Testis (tissue), 3 donors: ENCODE measurements around the gene DCT. TPM values are rescaled to one million over a fixed set of nuclear protein-coding genes. Genes with fewer than 3 reads are reported as not detected.

Experiments
- DNase-seq: peaks from one replicate; pipeline ENCODE4 v3.0.0-alpha.2; 2019
- H3K27ac ChIP-seq, 2 donors: fragments of 200-600 bp; sonication (generic); one replicate each; pipeline ENCODE4 v1.5.1; 2019
- H3K27me3 ChIP-seq: fragments of 200-600 bp; sonication (generic); one replicate; pipeline ENCODE4 v1.5.1; 2019
- H3K36me3 ChIP-seq: fragments of 200-600 bp; sonication (generic); one replicate; pipeline ENCODE4 v1.5.1; 2017; ENCODE audit warnings: low read depth; ENCODE audit errors: missing control alignments
- H3K4me1 ChIP-seq: fragments of 200-600 bp; sonication (generic); one replicate; pipeline ENCODE4 v1.5.1; 2019
- H3K4me3 ChIP-seq, 2 donors: fragments of 200-600 bp; sonication (generic); one replicate each; pipeline ENCODE4 v1.5.1; 2017 to 2019
- H3K9me3 ChIP-seq: fragments of 200-600 bp; sonication (generic); one replicate; pipeline ENCODE4 v1.5.1; 2017
- POLR2A ChIP-seq: fragments of 450-650 bp; IDR thresholded peaks from one replicate; pipeline ENCODE4 v1.6.1; 2017; ENCODE audit warnings: antibody characterized with exemption, mild to moderate bottlenecking, moderate library complexity
- WGBS, 2 donors: methylation state at CpG; one replicate each; pipeline ENCODE4 v1.1.5; 2018; 5-methylcytosine and 5-hydroxymethylcytosine counted together
- intact Hi-C: fragments of 100-400 bp; cut with DNase I; formaldehyde crosslinking; loops from one replicate; pipeline ENCODE4 v1.15.1; 2023; ENCODE audit warnings: low total_unique reads
- polyA plus RNA-seq: library from polyadenylated mRNA; stranded (reverse); fragments of 350-450 nt; fragmentation: Illumina TruSeq; extraction: RNeasy Lipid Tissue Mini Kit (QIAGEN cat#74804); gene quantifications from one replicate; pipeline ENCODE4 v1.2.3, GENCODE V29; 2014; ENCODE audit warnings: low read depth, low replicate concordance; ENCODE audit not compliant: insufficient read depth
- total RNA-seq, 2 donors: library from RNA; depleted of rRNA; stranded (reverse); fragments of >200 nt; gene quantifications; one replicate each; pipeline ENCODE4 v1.2.3, GENCODE V29; 2016
- TF ChIP-seq, protein P1 (sequence below), 3 experiments: fragments of 450-650 bp in 2 of 3; fragments of 200-600 bp in 1 of 3; sonication (generic) in 1 of 3; IDR thresholded peaks; one replicate each; pipeline ENCODE4 v1.5.1; 2016 to 2019; ENCODE audit warnings: antibody characterized with exemption in 3 of 3, mild to moderate bottlenecking in 2 of 3, moderate library complexity in 1 of 3

Gene DCT
- total and polyA plus RNA-seq, 3 donors from 2014 or later, result 2.1 to 2.9 (median 2.7) TPM

DNA sequence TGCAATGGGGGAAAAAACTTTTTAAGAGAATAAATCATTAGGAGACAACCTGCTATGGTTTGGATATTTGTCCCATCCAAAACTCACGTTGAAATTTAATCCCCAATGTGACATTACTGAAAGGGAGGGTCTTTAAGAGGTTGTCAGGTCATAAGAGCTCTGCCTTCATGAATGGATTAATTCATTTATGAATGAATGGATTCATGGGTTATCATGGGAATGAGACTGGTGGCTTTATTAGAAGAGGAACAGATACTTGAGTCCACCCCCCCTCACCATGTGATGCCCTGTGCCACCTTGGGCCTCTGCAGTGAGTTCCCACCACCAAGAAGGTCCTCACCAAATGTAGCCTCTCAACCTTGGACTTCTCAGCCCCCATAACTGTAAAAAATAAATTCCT lies 37.0 kb upstream of the DCT start:
- Histone ChIP-seq H3K4me1 (no peaks in the 10 kb centered on the region), H3K9me3 (no peaks in the 10 kb centered on the region), H3K27ac (no peak overlapping the region), H3K27me3 (no peaks in the 10 kb centered on the region), H3K36me3 (no peaks in the 10 kb centered on the region), H3K4me3 (no peak overlapping the region)
- no peak for DNase-seq
- intact Hi-C loops, result no loop called here
- 67 to 82% methylated on average over 1 of the region's 1 CpG for WGBS, 2 donors
- TF ChIP-seq POLR2A, result no peak
- TF ChIP-seq, protein P1, sequence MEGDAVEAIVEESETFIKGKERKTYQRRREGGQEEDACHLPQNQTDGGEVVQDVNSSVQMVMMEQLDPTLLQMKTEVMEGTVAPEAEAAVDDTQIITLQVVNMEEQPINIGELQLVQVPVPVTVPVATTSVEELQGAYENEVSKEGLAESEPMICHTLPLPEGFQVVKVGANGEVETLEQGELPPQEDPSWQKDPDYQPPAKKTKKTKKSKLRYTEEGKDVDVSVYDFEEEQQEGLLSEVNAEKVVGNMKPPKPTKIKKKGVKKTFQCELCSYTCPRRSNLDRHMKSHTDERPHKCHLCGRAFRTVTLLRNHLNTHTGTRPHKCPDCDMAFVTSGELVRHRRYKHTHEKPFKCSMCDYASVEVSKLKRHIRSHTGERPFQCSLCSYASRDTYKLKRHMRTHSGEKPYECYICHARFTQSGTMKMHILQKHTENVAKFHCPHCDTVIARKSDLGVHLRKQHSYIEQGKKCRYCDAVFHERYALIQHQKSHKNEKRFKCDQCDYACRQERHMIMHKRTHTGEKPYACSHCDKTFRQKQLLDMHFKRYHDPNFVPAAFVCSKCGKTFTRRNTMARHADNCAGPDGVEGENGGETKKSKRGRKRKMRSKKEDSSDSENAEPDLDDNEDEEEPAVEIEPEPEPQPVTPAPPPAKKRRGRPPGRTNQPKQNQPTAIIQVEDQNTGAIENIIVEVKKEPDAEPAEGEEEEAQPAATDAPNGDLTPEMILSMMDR (IDR thresholded peaks at IDR 0.05), result no peak

DNA sequence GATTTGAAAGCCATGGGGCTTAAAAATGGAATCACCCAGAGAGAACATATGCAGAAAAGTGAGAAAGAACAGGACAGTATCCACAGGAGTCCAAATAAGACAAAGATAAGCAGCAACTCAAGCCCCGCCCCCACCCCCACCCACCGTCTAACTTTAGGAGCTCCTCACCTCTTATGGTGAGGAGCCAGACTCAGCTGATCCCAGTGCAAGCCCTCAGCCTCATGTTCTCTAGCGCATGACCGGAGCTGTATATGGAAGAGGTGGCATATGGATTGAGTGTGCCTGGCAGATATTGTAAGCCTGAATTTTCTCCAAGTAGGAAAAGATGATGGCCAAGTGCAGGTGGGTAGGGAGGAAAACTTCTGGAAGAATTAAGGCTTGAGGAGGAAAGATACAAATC lies 36.4 kb upstream of the DCT start:
- intact Hi-C loops, result no loop called here
- Histone ChIP-seq H3K9me3 (no peaks in the 10 kb centered on the region), H3K27ac (no peak overlapping the region), H3K4me3 (no peak overlapping the region), H3K27me3 (no peaks in the 10 kb centered on the region), H3K4me1 (no peaks in the 10 kb centered on the region), H3K36me3 (no peaks in the 10 kb centered on the region)
- TF ChIP-seq, protein P1 (IDR thresholded peaks at IDR 0.05), result no peak
- TF ChIP-seq POLR2A, result no peak
- no peak for DNase-seq
- 79 to 92% methylated on average over 4 of the region's 4 CpGs for WGBS, 2 donors

DNA sequence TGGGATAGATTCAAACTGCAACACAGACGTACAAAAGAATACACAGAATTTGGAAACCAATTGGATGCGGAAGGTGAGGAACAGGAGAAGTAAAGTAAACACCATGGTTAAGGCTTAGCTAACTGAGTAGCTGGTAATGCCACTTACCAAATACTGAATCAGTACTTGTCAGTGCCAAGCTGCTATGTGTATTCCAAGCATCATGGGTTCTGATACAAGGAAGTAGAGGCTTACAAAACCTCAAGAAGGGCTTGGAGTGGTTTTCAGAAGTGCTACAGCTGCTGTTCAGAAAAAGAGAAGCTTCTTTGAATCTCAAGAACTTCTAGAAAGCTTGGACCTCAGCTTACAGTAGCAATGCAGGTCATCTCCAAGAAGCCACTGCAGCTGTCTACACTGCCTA lies 35.9 kb upstream of the DCT start:
- intact Hi-C loops, result no loop called here
- TF ChIP-seq, protein P1 (IDR thresholded peaks at IDR 0.05), result no peak
- TF ChIP-seq POLR2A, result no peak
- Histone ChIP-seq H3K4me3 (no peak overlapping the region), H3K27me3 (no peaks in the 10 kb centered on the region), H3K36me3 (no peaks in the 10 kb centered on the region), H3K9me3 (no peaks in the 10 kb centered on the region), H3K27ac (no peak overlapping the region), H3K4me1 (no peaks in the 10 kb centered on the region)
- DNase-seq, result no peak
- 85 to 87% methylated on average over 2 of the region's 2 CpGs for WGBS, 2 donors

DNA sequence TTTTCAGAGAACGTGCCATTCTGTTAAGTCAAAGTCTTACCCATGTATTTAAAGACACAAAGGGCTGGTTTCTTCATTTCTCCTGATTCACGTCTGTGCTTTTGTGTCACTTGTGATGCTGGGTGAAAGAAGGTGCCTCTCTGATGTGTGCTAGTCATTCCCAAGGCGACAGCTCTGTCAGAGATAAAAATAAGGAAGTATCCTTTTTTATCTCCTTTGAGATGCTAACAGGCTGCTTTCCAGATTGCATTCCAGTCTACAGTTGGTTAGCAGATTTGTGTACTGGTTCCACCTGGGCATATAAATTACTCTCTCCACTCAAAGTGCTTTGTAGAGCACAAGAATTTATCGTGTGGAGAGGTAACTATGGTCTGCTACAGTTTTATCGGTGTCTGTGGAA lies 33.5 kb upstream of the DCT start:
- Histone ChIP-seq H3K27me3 (no peaks in the 10 kb centered on the region), H3K4me1 (no peaks in the 10 kb centered on the region), H3K9me3 (no peaks in the 10 kb centered on the region), H3K4me3 (no peak overlapping the region), H3K27ac (no peak overlapping the region), H3K36me3 (no peaks in the 10 kb centered on the region)
- WGBS, 2 donors, result 44 to 60% methylated on average over 5 of the region's 5 CpGs
- no peak for DNase-seq
- intact Hi-C loops, result no loop called here
- TF ChIP-seq, protein P1 (IDR thresholded peaks at IDR 0.05), result no peak
- no peak for TF ChIP-seq POLR2A

DNA sequence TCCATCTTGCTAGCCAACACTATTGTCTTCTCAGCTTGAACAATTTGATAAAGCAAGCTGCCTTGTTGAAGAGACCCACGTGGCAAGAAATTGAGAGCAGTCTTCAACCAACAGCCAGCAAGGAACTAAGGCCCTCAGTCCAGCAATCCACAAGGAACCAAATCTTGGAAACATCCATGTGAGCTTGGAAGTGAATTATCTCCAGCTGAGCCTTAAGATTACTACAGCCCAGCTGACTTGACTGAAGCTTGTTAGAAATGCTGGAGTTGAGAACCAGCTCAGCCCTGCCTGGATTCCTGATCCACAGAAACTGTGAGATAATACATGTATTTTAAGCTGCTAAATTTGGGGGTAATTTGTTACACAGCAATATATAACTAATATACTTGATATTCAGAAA lies 26.2 kb upstream of the DCT start:
- H3K36me3 ChIP-seq, result no peaks in the 10 kb centered on the region
- H3K27me3 ChIP-seq, result no peaks in the 10 kb centered on the region
- no peak for TF ChIP-seq POLR2A
- TF ChIP-seq, protein P1 (IDR thresholded peaks at IDR 0.05), result no peak
- no peak overlapping the region for H3K4me3 ChIP-seq
- DNase-seq, result no peak
- intact Hi-C loops, result no loop called here
- no peak overlapping the region for H3K27ac ChIP-seq
- H3K4me1 ChIP-seq, result no peaks in the 10 kb centered on the region
- H3K9me3 ChIP-seq, result no peaks in the 10 kb centered on the region
- 62 to 80% methylated on average over 1 of the region's 1 CpG for WGBS, 2 donors
